Stimulated activated CD8-positive, alpha-beta memory T cell treated with anti-CD3 and anti-CD28 coated beads, Interleukin-7, amount 100 ng/mL, for 48 hours (primary cell): ENCODE measurements around the gene HMGN1.
"Not testable (repeated sequence)": the region's sequence is repeated elsewhere in the genome, so short reads cannot be mapped to it uniquely, and the experiment has no call there.

ENCODE experiments used
- DNase-seq, 2 donors: peaks; one replicate each; pipeline ENCODE4 v3.0.0-alpha.2; 2020; ENCODE audit warnings: low read depth in 1 of 2; ENCODE audit errors: extremely low read depth in 1 of 2

Gene HMGN1, protein sequence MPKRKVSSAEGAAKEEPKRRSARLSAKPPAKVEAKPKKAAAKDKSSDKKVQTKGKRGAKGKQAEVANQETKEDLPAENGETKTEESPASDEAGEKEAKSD

DNA sequence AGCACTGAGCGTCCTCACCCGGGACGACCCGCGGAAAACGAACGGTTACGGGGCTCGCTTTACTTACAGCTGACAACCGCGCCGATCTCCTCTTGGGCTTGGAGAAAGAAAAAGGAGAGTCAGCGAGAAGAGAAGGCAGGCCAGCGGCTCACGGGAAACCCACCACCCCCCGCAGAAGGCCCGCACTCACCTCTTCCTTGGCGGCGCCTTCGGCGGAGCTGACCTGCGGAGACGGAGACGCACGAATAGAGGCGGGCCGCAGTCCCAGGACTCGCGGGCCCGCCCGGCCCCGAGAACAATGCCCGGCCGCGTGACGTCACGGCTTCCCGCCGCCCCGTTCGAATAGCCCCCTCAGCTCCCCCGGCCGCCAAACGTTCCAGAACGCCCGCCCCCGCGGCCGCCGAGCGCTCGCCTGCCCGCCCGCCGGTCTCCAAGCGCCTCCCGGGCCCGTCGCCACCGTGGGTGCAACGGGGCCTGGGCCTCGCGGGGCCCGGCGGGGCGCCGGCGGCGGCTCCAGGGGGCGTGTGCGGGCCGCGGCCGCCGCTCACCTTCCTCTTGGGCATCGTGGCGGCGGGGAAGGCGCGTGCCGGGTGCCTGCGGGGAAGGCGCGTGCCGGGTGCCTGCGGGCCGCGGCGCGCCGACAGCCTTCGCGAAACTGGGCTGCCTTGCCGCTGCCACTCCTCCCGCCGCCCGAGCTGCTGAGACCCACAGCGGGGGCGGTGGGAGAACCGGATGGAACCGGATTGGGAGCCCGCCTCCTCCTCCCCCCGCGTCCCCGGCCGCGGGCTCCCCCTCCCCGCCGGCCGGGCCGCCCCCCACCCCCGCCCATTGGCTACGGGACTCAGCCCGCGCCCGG lies at the start of gene HMGN1:
HMGN1 (minus strand) TSS at position 734 of the 856 bp plus-strand sequence; CDS start at position 563, 171 bp downstream.
- DNase-seq: peak; percentile 82 to 85

DNA sequence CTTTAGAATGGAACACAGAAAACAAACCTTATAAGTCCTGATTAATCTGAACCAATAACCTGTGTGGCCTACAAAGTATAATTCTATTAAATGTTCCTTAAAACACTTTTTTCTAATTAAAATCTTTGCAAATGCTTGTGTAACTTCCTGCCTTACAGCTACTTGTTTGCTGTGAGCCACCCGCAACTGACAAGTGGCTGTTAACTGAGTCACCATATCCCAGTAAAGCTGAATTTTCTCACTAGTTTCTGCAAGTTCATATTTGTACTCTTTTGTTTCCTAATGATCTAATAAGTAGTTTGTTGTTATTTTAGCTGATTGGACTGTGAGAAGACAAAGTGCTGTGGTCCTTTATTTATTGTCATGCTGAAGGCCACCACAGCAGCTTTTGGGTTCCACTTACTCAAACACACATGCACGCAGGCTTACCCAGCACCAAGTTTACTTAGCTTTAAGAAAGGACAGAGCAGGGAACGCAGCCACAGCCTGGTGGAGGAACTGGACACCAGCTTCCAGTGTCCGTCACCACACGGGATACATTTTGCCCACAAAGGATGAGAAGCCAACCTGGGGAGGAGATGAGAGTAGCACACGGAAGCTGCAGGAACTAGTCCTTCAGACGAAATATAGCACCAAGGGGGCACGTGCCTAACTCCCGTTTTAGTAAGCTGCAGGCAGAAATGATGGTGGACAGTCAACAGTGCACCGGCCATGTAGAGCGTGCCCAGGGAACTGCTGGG lies 48.9 kb upstream of the HMGN1 start:
- DNase-seq: no peak

DNA sequence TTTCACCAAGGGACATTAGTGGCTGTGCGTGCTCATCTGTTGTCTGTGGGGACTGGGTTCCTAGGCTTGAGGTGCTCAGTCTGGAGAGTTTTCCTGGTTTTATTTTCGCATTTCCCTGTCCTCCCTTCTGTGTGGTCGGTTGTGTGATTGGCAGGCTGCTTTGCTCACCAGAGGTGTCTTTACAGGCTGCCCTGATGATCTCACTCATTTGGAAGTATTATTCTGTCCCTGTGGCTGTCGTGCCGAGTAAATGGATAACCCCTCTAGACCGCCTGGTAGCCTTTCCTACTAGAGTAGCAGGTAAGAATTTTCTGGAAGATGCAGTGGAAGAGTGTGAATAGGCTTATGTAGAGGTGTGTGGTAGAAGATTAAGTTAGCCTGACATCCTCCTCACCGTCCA lies 44.1 kb upstream of the HMGN1 start:
- no peak for DNase-seq

DNA sequence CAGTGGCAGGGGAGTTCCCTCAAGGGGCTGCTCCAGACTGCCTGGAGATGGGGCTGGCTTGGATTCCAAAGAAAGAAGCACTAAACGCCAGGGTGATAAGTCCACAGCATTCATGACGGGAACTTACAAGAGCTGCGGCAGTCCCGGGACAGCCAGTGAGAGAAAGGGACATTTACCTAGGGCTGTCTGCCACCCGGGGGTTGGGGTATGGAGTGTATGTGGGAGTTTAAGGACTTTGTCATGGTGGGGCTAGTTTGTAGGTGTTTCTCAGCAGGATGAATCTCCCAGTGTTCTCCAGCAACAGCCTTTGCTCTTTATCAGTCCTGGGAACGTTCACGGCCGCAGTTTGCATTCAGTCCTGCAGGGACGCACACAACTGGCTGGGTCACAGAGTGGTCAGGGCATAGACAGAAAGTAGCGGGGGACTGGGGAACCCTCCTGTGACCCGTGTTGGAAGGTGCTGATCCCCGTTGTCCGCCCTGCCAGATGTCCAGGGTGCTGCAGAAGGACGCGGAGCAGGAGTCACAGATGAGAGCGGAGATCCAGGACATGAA lies 41.4 kb upstream of the HMGN1 start:
- no peak for DNase-seq

DNA sequence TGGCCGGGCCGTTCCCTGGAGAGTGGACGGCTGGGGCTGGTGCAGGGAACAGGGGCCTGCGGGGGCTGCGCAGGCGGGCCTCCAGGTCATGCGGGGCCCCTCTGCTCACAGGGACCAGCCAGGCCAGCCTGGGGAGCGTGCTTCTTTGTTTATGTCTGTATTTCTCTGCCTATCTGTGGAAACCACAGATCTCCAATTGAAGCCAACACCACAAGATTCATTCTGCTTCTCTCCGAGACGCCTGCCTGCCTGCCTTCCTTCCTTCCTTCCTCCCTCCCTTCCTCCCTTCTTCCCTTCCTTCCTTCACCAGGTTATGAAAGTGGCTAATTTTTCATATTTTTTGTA lies 39.9 kb upstream of the HMGN1 start:
- DNase-seq: no peak

DNA sequence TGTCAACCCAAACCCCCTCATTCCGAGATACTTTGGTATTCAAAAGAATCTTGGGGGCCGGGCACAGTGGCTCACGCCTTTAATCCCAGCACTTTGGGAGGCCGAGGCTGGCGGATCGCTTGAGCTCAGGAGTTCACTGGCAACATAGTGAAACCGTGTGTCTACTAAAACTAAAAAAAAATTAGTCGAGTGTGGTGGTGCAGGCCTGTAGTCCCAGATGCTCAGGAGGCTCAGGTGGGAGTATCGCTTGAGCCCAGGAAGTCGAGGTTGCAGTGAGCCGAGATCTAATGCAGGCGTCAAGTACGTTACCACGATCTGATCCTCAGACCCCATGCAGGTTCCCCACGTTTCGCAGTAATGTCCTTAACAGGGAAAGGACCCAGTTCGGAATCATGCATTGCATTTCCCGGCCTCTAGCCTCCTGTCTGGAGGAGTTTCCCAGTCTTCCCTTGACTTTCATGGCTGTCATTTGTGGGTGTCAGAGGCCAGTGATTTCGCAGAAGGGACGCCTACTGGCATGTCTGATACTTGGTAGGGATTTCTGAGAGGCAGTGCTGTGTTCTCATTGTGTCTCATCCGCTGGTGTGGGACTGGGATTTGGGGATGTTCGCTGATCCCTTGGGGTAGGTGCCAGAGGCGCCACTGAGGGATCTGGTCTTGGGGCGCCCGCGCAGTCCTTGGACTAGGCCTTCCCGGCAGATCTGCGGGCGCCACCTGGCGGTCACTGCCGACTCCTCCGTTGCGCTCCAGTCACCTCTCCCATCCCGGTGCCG lies 39.3 kb upstream of the HMGN1 start:
- peak; percentile 73 to 82 for DNase-seq

DNA sequence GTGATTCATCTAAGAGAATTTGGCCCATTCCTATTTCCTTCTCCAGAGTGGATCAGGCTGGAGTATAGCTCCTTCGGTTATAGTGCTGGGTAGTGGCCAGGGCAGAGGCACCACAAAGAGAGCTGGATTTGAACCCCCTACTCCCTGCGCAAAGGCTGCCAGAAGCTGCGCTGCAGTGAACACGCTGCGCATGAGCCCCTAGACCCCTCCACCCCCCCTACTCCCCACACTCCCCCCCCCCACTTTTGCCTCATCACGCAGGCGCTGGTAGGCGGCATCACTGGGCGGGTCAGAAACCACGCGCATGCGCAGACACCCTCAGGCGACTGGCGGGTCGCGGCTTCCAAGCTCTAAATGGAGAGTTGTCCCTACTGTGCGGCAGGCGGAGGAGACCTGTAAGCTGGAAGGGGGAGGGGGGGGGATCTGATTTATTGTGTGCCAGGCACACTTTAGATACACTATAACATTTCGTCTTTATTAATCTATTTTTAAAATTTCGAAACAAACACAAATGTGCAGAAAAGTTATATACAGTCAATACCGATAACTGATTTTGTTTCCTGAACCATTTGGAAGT lies 38.7 kb upstream of the HMGN1 start:
- peak; percentile 79 to 86 for DNase-seq

DNA sequence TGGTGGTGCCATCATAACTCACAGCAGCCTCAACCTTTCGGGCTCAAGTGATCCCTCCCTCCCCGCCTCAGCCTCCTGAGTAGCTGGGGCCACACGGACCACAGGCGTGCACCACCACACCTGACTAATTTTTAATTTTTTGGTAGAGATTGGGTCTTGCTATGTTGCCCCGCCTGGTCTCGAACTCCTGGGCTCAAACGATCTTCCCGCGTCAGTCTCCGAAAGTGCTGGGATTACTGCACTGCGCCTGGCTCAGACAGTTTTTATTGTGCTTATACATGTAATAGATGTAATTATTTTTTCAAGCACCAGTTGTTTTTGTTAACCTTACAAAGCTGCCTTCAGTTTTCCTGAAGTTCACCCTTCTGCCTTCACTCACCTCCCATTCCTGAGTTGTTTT lies 38.0 kb upstream of the HMGN1 start:
- no peak for DNase-seq

DNA sequence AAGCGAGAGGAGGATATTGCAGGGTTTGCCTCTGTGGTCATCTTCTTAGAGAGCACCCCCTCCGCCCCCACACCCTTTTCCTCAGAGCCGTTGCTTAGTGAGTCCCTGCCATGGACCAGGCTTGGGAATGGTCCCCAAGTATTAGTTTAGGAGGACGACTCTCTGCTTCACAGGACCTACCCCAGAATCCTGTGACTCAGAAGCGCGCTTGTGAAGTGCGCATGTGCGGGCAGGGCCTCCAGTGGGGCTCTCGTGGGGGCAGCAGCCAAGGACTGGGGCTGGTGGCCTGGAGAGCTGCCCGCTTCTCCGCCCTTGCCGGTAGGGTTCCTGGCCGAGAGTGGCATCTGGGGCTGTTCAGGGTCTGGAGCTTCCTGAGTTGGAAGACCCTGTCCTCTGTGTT lies 37.3 kb upstream of the HMGN1 start:
- no peak for DNase-seq

DNA sequence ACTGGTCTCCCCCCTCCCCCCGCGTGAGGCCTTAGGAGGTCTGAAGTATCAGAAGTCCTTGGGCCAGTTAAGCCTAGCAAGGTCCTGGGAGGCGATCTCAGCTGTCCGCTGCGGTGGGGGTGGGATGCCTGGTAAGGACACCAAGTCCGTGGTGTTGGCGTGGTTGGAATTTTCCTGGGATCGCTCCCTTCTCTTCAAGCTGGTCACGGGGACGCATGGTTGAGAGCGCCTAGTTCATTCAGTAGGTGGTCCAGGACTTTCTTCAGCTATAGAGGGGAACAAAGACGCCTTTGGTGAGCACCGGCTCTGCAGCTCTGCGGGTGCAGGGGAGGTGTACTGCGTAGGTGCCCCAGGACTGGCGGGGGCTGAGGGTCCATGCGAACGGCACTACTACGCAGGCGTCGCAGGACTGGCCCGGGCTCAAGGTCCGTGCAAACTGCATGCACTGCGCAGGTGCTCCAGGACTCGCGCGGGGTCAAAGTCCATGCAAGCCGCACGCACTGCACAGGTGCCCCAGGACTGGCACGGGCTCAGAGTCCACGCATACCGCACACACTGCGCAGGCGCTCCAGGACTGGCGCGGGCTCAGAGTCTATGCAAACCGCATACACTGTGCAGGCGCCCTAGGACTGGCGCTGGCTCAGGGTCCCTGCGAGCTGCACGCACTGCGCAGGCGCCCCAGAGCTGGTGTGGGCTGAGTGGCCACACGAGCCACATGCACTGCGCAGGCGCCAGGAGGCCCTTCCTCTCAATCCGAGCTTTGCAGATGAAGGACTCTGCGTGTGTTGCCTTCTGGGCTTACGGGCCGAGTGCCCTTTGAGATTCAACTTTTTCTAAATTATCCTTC lies 36.6 kb upstream of the HMGN1 start:
- peak; percentile 41 to 71 for DNase-seq

DNA sequence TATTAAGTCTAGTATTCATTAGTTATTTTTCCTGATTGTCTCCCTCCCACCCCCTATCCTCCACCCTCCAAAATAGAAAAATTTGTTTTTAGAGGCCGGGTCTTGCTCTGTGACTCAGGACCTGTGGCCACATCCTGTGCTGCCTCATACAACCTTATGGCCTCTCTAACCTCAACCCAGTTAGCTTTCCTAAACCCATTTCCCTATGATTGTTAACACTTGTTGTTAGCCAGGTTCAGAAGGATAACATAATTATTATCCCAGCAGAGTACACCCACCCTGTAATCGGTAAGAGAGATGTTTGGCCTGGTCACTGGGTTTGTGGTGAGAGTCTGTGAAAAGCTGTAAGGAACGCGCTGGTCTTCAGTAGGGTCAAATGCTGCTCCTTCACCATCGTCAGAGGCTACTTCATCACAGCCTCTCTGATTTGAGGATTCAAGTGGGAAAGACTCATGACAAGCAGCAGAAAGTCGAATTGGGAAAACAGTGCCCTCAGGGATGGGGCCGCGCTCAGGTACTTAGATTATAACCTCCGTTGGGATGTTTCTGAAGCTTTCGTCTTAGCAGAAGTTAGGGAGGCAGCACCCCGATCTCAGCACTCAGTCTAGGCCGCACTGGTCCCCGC lies 35.9 kb upstream of the HMGN1 start:
- DNase-seq: no peak

DNA sequence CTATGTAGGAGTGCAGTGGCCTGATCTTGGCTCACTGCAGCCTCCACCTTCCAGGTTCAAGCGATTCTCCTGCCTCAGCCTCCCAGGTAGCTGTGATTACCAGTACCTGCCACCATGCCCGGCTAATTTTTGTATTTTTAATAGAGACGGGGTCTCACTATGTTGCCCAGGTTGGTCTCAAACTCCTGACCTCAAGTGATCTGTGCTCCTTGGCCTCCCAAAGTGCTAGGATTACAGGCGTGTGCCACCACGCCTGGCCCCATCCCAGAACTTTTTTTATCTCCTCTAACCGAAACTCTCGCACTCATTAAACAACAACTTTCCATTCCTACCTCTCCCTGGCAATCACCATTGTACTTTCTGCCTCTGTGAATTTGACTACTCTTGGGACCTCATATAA lies 33.2 kb upstream of the HMGN1 start:
- DNase-seq: not testable (repeated sequence)

DNA sequence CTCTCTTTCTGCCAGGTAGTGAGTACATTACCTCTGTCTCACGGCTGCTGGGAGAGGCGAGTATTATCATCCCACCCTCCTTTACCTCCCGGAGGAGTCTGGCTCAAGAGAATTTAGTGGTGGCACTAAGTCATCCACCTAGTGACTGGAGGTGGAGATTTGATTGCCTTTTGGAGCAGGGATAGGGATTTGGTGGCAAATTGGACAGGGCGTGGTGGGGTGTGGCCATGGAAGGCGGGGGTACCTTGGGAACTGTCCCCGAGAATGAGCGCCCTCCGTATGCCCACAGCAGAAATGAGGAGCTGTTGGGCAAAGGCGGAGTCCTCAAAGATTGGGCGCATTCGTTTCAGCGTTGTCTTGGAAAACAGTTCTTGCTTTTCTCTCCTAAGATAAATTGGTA lies 32.1 kb upstream of the HMGN1 start:
- DNase-seq: no peak

DNA sequence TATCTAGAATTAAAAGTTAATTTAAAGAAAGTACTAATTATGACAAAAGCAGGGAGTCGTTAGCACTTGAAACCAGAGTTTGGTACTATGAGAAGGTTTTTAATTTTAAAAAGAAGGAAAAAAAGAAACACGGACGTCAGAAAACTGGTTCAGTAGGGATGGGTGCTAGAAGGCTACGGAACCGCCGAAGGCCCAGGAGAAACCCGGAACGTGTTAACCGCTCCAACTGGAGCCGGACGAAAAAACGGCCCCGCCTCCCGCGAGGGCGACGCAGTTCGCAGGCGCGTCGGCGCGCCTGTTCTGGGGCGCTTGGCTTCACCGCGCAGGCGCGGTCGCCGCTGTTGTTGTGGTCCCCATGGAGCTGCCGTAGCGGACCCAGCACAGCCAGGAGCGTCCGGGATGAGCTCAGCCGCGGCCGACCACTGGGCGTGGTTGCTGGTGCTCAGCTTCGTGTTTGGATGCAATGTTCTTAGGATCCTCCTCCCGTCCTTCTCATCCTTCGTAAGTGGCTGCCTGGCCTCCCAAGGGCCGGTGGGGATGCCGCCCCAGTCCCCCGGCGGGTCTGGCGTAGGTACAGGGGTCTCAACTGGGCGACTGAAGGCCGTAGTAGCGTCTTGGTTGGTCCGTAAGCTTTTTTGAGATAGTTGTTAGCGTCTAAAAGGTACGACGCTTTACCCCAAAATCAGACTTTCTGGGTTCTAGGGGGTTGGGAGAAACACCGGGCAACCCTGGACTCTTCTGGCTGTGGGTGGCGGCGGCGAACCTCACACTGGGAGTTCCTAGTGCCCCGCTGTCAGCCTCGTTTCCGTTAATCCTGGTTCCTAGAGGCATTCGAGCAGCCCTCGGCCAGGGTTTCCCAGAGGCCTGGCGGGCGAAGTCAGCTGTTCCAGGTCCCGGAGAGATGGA lies 31.4 kb upstream of the HMGN1 start:
- DNase-seq: peak; percentile 84 to 91

DNA sequence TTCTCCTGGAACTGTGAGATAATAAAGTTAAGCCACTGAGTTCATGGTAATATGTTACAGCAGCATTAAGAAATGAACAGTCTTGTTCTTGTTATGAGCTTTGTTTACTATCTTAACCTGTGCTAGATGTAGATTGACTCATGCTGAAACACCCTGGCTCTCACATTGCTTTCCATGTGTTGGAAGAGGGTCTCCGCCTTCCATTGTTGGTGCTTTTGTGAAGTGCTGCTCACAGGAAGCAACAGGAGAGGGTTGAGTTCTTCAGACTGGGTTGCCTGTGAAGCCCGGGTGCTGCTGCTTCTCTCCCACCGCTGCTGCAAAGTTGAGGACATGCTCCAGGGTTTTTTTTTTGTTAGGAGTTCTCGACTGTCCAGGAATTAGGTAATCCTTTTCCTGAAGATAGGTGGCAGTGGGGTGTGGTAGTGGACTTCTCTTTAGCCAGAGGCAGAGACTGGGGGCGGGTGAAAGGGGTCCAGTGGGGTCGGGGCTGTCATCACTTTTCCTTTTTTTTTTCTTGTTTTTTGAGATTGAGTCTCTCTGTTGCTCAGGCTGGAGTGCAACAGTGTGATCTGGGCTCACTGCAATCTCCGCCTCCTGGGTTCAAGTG lies 28.7 kb upstream of the HMGN1 start:
- DNase-seq: no peak

DNA sequence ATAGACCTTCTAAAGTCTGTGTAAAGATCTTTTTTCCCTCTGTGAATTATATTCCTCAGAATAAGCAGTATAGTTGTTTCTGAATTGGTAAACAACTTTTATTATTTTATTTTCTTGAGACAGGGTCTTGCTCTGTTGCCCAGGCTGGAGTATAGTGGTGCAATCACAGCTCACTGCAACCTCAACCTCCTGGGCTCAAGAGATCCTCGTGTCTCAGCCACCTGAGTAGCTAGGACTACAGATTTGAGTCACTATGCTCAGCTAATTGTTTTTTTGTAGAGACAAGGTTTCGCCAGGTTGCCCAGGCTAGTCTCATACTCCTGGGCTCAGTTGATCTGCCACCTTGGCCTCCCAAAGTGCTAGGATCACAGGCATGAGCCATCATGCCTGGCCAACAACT lies 26.6 kb upstream of the HMGN1 start:
- DNase-seq: no peak

DNA sequence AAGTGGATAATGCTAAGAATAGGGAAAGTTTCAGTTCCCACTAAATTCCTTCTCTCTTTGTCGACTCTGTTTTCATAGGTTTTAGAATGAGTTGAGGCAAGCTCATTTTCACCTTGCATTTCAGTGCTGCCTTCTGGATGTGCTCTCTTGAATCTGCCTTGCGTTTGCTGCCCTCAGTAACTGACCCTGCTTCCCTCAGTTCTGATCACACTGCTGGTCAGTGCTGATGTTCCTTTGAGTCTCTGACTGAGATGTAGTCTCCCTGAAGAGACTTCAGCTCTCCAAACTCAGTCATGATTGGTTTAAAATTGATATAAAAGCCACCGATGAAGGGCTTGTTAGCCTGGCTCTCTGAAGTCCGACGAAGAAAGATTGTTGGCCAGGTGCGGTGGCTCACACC lies 25.2 kb upstream of the HMGN1 start:
- DNase-seq: no peak

DNA sequence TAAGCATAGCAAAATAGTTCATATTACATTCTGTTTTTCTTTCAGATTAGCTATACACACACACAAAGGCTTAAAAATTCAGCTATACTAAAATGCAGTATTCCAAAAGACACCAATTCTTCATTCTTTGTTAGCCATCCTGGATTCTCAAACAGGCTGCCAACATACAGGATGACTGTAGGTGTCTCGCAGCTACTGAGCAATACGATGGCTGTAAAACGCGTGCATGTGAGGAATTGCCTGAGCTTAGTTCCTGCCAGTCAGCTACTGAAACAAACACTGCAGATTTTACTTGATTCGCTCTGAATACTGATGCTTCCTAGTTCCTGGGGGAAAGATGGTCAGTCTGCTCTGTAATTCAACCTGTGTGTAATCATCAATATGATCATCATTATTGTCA lies 24.7 kb upstream of the HMGN1 start:
- DNase-seq: no peak
